Esophagus squamous epithelium (tissue), 5 donors: ENCODE results near the gene TSPEAR. TPM values are rescaled to one million over a fixed set of nuclear protein-coding genes. Genes with fewer than 3 reads are reported as not detected.

Experiments used
- DNase-seq: peaks from one replicate; lab custom pipeline; 2025; lab: John Stamatoyannopoulos, UW
- H3K27ac ChIP-seq, 4 donors: fragments of 200-600 bp; sonication (generic); one replicate each; pipeline ENCODE4 v1.5.1; 2016 to 2019; ENCODE audit warnings: mild to moderate bottlenecking in 1 of 4
- H3K27me3 ChIP-seq, 4 donors: fragments of 200-600 bp; sonication (generic); 1 replicate in 3 of 4; 2 replicates in 1 of 4; pipeline versions ENCODE4 v1.5.1 to v1.6.0; 2017 to 2021; ENCODE audit warnings: antibody characterized with exemption in 1 of 4
- H3K36me3 ChIP-seq, 3 donors: fragments of 200-600 bp; sonication (generic); one replicate each; pipeline ENCODE4 v1.5.1; 2016 to 2019
- H3K4me1 ChIP-seq, 3 donors: fragments of 200-600 bp; sonication (generic); one replicate each; pipeline ENCODE4 v1.5.1; 2017 to 2019
- H3K4me3 ChIP-seq, 4 donors: fragments of 200-600 bp; sonication (generic); 1 replicate in 3 of 4; 2 replicates in 1 of 4; pipeline ENCODE4 v1.5.1; 2016 to 2019; ENCODE audit warnings: mild to moderate bottlenecking in 2 of 4, moderate library complexity in 1 of 4
- H3K9me3 ChIP-seq, 3 donors: fragments of 200-600 bp; sonication (generic); one replicate each; pipeline ENCODE4 v1.5.1; 2016 to 2019
- CTCF ChIP-seq, 6 experiments: fragments of 450-650 bp in 4 of 6; fragments of 200-600 bp in 2 of 6; sonication (generic) in 2 of 6; IDR thresholded peaks; one replicate each; pipeline ENCODE4 v1.5.1; 2016 to 2019; ENCODE audit warnings: antibody characterized with exemption in 6 of 6, mild to moderate bottlenecking in 4 of 6, moderate library complexity in 4 of 6
- POLR2A ChIP-seq, 4 donors: fragments of 450-650 bp; IDR thresholded peaks; one replicate each; pipeline ENCODE4 v1.6.1; 2017; ENCODE audit warnings: antibody characterized with exemption in 4 of 4, mild to moderate bottlenecking in 4 of 4, moderate library complexity in 3 of 4
- WGBS, 2 donors: methylation state at CpG; one replicate each; pipeline ENCODE4 v1.1.5; 2018; 5-methylcytosine and 5-hydroxymethylcytosine counted together
- intact Hi-C: fragments of 100-400 bp; cut with DNase I; formaldehyde crosslinking; loops from one replicate; pipeline ENCODE4 v1.15.0; 2022
- total RNA-seq, 4 donors: library from RNA; depleted of rRNA; stranded (reverse); fragments of >200 nt; gene quantifications; one replicate each; pipeline ENCODE4 v1.1.0, GENCODE V29; 2016
- donor health status: DM: yes; HTN: yes; CAD: no.

Gene TSPEAR
- total RNA-seq, 4 donors from 2014 or later = not detected

DNA sequence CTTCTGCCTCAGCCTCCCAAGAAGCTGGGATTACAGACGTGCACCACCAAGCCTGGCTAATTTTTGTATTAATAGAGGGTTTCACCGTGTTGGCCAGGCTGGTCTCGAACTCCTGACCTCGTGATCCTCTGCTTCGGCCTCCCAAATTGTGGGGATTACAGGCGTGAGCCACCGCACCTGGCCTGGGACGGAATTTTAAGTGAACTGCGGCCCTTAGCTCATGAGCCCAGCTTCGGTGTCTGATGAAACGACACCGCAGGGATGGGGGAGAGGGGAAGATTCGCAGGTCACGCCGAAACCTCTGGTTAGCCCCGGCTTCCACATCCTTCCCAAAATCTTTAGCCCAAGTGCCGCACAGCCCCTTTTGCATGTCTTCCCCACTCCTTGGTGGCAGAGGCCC is 217.0 kb downstream of the TSPEAR start:
- TF ChIP-seq CTCF (IDR thresholded peaks at IDR 0.05) (no peak), POLR2A (IDR thresholded peaks at IDR 0.05) (no peak)
- H3K27ac ChIP-seq = no peak overlapping the region
- peaks cover 0 to 63% (median 0%) of the 10 kb centered on the region in 4 donors for H3K27me3 ChIP-seq
- intact Hi-C loops = no loop called here
- peaks cover 0 to 26% (median 11%) of the 10 kb centered on the region in 3 donors for H3K9me3 ChIP-seq
- H3K4me3 ChIP-seq = no peak overlapping the region
- DNase-seq = no peak
- 80 to 93% methylated on average over 14 to 17 of the region's 17 CpGs for whole genome bisulfite sequencing, 2 donors
- H3K4me1 ChIP-seq = peaks cover 0 to 20% (median 0%) of the 10 kb centered on the region in 3 donors
- no peaks in the 10 kb centered on the region for H3K36me3 ChIP-seq

DNA sequence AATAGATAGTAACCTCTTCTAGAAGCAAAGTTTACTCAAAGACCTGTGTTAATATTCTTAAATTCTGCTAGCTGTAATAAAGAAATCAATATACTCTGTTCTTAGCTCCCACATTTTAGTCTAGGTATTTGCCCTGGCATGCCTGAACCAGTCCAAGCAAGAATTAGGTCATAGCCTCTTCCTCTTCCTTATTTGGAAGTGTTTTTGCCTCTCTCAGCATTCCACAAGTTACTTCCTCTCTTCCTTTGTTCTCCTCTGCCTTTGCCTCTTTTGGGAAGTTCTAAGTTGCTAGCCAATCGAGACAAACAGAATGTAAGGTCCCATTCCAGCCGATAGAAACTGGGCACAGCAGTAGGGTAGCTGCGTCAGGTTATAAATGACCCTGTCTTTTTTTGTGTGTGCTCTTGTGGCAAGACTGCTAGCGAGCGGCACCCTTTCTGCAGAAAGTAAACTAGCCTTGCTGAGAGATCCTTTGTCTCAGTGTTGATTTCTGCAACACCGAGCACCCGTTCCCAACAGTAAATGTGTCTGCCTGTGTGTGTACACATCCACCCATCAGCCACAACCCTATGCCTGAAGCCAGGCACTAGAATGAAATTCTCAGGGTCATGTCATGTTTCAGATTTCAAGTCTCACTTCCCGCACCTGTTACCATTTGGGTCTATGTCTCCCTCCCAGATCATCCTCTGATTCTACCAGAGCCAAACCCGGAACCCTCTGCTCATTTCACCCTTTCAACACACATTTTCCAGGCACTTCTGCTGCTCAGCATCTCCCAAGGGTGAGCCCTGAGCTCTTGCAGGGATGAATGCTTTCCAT is 218.6 kb downstream of the TSPEAR start:
- DNase-seq = no peak
- peaks cover 0 to 13% (median 0%) of the 10 kb centered on the region in 3 donors for H3K4me1 ChIP-seq
- peaks cover 0 to 26% (median 11%) of the 10 kb centered on the region in 3 donors for H3K9me3 ChIP-seq
- no peak overlapping the region for H3K27ac ChIP-seq
- H3K27me3 ChIP-seq = peaks cover 0 to 47% (median 0%) of the 10 kb centered on the region in 4 donors
- intact Hi-C loops = no loop called here
- no peak overlapping the region for H3K4me3 ChIP-seq
- TF ChIP-seq CTCF (IDR thresholded peaks at IDR 0.05) = no peak
- TF ChIP-seq POLR2A (IDR thresholded peaks at IDR 0.05) = no peak
- H3K36me3 ChIP-seq = no peaks in the 10 kb centered on the region
- 80 to 83% methylated on average over 9 of the region's 9 CpGs for WGBS, 2 donors

GRCh38 chr21:44490816-44491215 is 220.6 kb downstream of the TSPEAR start:
- Histone ChIP-seq H3K4me3 (no peak overlapping the region), H3K9me3 (peaks cover 0 to 26% (median 11%) of the 10 kb centered on the region in 3 donors), H3K27ac (no peak overlapping the region), H3K27me3 (peaks cover 0 to 35% (median 0%) of the 10 kb centered on the region in 4 donors), H3K36me3 (no peaks in the 10 kb centered on the region), H3K4me1 (no peaks in the 10 kb centered on the region)
- WGBS, 2 donors = 82 to 85% methylated on average over 6 to 9 of the region's 9 CpGs
- TF ChIP-seq CTCF (IDR thresholded peaks at IDR 0.05) (no peak), POLR2A (IDR thresholded peaks at IDR 0.05) (no peak)
- intact Hi-C loops = no loop called here
- DNase-seq = no peak

GRCh38 chr21:44490405-44490804 is 221.0 kb downstream of the TSPEAR start:
- Histone ChIP-seq H3K36me3 (no peaks in the 10 kb centered on the region), H3K4me3 (no peak overlapping the region), H3K27ac (no peak overlapping the region), H3K27me3 (peaks cover 0 to 35% (median 0%) of the 10 kb centered on the region in 4 donors), H3K4me1 (no peaks in the 10 kb centered on the region), H3K9me3 (peaks cover 0 to 26% (median 11%) of the 10 kb centered on the region in 3 donors)
- TF ChIP-seq POLR2A (IDR thresholded peaks at IDR 0.05) (no peak), CTCF (IDR thresholded peaks at IDR 0.05) (no peak)
- DNase-seq = no peak
- 94 to 95% methylated on average over 12 to 19 of the region's 19 CpGs for WGBS, 2 donors
- intact Hi-C loops = no loop called here

DNA sequence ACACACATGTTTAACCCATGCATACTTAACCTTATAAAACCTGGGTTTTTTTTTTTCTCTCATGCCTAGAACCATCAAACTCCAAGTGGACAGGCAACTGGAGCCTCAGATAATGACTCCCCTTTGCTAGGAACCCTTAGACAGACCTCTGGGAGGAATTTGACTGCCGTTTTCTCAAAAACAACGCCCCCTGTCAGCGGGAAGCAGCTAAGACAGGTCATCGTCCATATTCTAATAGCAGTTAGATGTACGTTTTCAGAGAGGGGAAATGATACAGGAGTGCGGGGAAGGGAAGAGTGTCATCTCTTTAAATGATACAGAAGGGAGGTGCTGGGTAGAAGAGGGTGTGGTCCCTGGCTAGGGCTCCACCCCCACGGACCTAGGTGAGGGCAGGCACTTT is 221.4 kb downstream of the TSPEAR start:
- no peaks in the 10 kb centered on the region for H3K36me3 ChIP-seq
- H3K4me3 ChIP-seq = no peak overlapping the region
- intact Hi-C loops = no loop called here
- TF ChIP-seq CTCF (IDR thresholded peaks at IDR 0.05) (no peak), POLR2A (IDR thresholded peaks at IDR 0.05) (no peak)
- H3K9me3 ChIP-seq = peaks cover 0 to 26% (median 11%) of the 10 kb centered on the region in 3 donors
- peaks cover 0 to 35% (median 0%) of the 10 kb centered on the region in 4 donors for H3K27me3 ChIP-seq
- H3K4me1 ChIP-seq = no peaks in the 10 kb centered on the region
- no peak overlapping the region for H3K27ac ChIP-seq
- no peak for DNase-seq
- 33 to 36% methylated on average over 7 of the region's 7 CpGs for WGBS, 2 donors
